ENCODE measurements around the gene TAAR6.

- TF ChIP-seq CTCF (IDR thresholded peaks at IDR 0.05; ENCODE audit: low read depth, low read length, poor library complexity, severe bottlenecking) (no peak), EZH2phosphoT487 (IDR thresholded peaks at IDR 0.05; ENCODE audit: borderline replicate concordance, low read length) (no peak)
These were observed 25.3 kb upstream of the TAAR6 start for GRCh38 chr6:132544826-132545225.
